Testis (tissue), 3 donors: ENCODE results near the gene NUMB. TPM values are rescaled to one million over a fixed set of nuclear protein-coding genes. Genes with fewer than 3 reads are reported as not detected.

ENCODE experiments used
- DNase-seq: peaks from one replicate; pipeline ENCODE4 v3.0.0-alpha.2; 2019
- H3K27ac ChIP-seq, 2 donors: fragments of 200-600 bp; sonication (generic); one replicate each; pipeline ENCODE4 v1.5.1; 2019
- H3K27me3 ChIP-seq: fragments of 200-600 bp; sonication (generic); one replicate; pipeline ENCODE4 v1.5.1; 2019
- H3K36me3 ChIP-seq: fragments of 200-600 bp; sonication (generic); one replicate; pipeline ENCODE4 v1.5.1; 2017; ENCODE audit warnings: low read depth; ENCODE audit errors: missing control alignments
- H3K4me1 ChIP-seq: fragments of 200-600 bp; sonication (generic); one replicate; pipeline ENCODE4 v1.5.1; 2019
- H3K4me3 ChIP-seq, 2 donors: fragments of 200-600 bp; sonication (generic); one replicate each; pipeline ENCODE4 v1.5.1; 2017 to 2019
- H3K9me3 ChIP-seq: fragments of 200-600 bp; sonication (generic); one replicate; pipeline ENCODE4 v1.5.1; 2017
- POLR2A ChIP-seq: fragments of 450-650 bp; IDR thresholded peaks from one replicate; pipeline ENCODE4 v1.6.1; 2017; ENCODE audit warnings: antibody characterized with exemption, mild to moderate bottlenecking, moderate library complexity
- WGBS, 2 donors: methylation state at CpG; one replicate each; pipeline ENCODE4 v1.1.5; 2018; 5-methylcytosine and 5-hydroxymethylcytosine counted together
- intact Hi-C: fragments of 100-400 bp; cut with DNase I; formaldehyde crosslinking; loops from one replicate; pipeline ENCODE4 v1.15.1; 2023; ENCODE audit warnings: low total_unique reads
- polyA plus RNA-seq: library from polyadenylated mRNA; stranded (reverse); fragments of 350-450 nt; fragmentation: Illumina TruSeq; extraction: RNeasy Lipid Tissue Mini Kit (QIAGEN cat#74804); gene quantifications from one replicate; pipeline ENCODE4 v1.2.3, GENCODE V29; 2014; ENCODE audit warnings: low read depth, low replicate concordance; ENCODE audit not compliant: insufficient read depth
- total RNA-seq, 2 donors: library from RNA; depleted of rRNA; stranded (reverse); fragments of >200 nt; gene quantifications; one replicate each; pipeline ENCODE4 v1.2.3, GENCODE V29; 2016
- TF ChIP-seq, protein P1 (sequence below), 3 experiments: fragments of 450-650 bp in 2 of 3; fragments of 200-600 bp in 1 of 3; sonication (generic) in 1 of 3; IDR thresholded peaks; one replicate each; pipeline ENCODE4 v1.5.1; 2016 to 2019; ENCODE audit warnings: antibody characterized with exemption in 3 of 3, mild to moderate bottlenecking in 2 of 3, moderate library complexity in 1 of 3

Gene NUMB
- total and polyA plus RNA-seq, 3 donors from 2014 or later: 60.3 to 78.7 (median 69.7) TPM

DNA sequence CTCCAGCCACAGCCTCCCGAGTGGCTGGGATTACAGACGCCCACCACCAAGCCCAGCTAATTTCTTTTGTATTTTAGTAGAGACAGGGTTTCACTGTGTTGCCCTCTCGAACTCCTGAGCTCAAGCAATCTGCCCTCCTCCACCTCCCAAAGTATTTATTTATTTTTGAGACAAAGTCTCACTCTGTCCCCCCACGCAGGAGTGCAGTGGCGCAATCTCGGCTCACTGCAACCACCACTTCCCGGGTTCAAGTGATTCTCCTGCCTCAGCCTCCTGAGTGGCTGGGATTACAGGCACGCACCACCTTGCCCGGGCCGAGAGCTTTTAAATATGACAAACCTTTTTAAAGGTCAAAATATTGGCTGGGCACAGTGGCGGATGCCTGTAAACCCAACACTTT is 14.6 kb downstream of the NUMB start:
- H3K27me3 ChIP-seq: no peaks in the 10 kb centered on the region
- DNase-seq: no peak
- TF ChIP-seq, protein P1, sequence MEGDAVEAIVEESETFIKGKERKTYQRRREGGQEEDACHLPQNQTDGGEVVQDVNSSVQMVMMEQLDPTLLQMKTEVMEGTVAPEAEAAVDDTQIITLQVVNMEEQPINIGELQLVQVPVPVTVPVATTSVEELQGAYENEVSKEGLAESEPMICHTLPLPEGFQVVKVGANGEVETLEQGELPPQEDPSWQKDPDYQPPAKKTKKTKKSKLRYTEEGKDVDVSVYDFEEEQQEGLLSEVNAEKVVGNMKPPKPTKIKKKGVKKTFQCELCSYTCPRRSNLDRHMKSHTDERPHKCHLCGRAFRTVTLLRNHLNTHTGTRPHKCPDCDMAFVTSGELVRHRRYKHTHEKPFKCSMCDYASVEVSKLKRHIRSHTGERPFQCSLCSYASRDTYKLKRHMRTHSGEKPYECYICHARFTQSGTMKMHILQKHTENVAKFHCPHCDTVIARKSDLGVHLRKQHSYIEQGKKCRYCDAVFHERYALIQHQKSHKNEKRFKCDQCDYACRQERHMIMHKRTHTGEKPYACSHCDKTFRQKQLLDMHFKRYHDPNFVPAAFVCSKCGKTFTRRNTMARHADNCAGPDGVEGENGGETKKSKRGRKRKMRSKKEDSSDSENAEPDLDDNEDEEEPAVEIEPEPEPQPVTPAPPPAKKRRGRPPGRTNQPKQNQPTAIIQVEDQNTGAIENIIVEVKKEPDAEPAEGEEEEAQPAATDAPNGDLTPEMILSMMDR (IDR thresholded peaks at IDR 0.05): no peak
- TF ChIP-seq POLR2A: no peak
- H3K36me3 ChIP-seq: no peaks in the 10 kb centered on the region
- no peak overlapping the region for H3K27ac ChIP-seq
- 72 to 85% methylated on average over 11 of the region's 11 CpGs for WGBS, 2 donors
- intact Hi-C loops: no loop called here
- peaks cover 4% of the 10 kb centered on the region for H3K4me1 ChIP-seq
- H3K4me3 ChIP-seq: no peak overlapping the region
- H3K9me3 ChIP-seq: no peaks in the 10 kb centered on the region

GRCh38 chr14:73441286-73441685 is 17.1 kb downstream of the NUMB start:
- Histone ChIP-seq H3K27me3 (no peaks in the 10 kb centered on the region), H3K4me1 (peaks cover 4% of the 10 kb centered on the region), H3K4me3 (no peak overlapping the region), H3K36me3 (no peaks in the 10 kb centered on the region), H3K27ac (no peak overlapping the region), H3K9me3 (no peaks in the 10 kb centered on the region)
- DNase-seq: no peak
- intact Hi-C loops: no loop called here
- TF ChIP-seq POLR2A: no peak
- TF ChIP-seq, protein P1 (IDR thresholded peaks at IDR 0.05): no peak
- 87 to 96% methylated on average over 7 of the region's 7 CpGs for WGBS, 2 donors

DNA sequence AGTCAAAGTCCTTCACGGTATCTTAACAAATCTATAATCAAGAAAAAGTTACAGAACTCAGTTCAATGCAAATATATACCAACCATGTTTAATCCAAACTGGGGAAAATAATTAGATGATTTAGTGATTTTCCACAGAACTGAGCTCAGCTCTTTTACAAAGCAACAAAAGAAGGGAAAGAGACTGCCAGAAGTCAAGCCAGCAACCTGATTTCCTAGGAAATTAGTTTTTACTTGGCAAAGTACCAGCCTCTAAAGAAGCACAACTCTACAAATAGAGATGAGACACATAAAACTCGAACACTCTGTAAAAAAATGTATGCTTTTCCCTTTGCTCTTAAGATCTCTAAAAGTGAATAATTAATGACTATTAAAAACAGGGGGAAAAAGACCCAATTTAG is 19.4 kb downstream of the NUMB start:
- 60 to 68% methylated on average over 2 of the region's 2 CpGs for WGBS, 2 donors
- DNase-seq: no peak
- peaks cover 4% of the 10 kb centered on the region for H3K4me1 ChIP-seq
- no peaks in the 10 kb centered on the region for H3K36me3 ChIP-seq
- H3K4me3 ChIP-seq: no peak overlapping the region
- no peaks in the 10 kb centered on the region for H3K27me3 ChIP-seq
- intact Hi-C loops: no loop called here
- TF ChIP-seq, protein P1 (IDR thresholded peaks at IDR 0.05): no peak
- no peak for TF ChIP-seq POLR2A
- no peaks in the 10 kb centered on the region for H3K9me3 ChIP-seq
- H3K27ac ChIP-seq: no peak overlapping the region

DNA sequence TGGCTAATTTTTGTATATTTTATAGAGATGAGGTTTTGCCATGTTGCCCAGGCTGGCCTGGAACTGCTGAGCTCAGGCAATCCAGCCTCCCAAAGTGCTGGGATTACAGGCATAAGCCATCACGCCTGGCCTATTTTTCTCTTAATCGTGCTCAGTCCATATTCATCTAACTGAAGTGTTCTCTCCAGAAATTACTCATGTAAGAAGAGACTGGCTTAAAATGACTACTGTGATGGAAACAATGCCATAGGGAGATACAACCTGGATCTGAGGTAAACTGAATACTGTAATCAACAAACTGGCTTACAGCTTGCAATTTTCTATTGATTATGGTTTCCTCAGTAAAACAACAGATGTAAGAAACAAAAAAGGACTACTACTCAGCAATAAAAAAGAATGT is 21.1 kb downstream of the NUMB start:
- H3K4me3 ChIP-seq: no peak overlapping the region
- 91 to 97% methylated on average over 2 of the region's 2 CpGs for WGBS, 2 donors
- DNase-seq: no peak
- TF ChIP-seq POLR2A: no peak
- TF ChIP-seq, protein P1 (IDR thresholded peaks at IDR 0.05): no peak
- H3K36me3 ChIP-seq: no peaks in the 10 kb centered on the region
- no peaks in the 10 kb centered on the region for H3K9me3 ChIP-seq
- H3K27ac ChIP-seq: no peak overlapping the region
- H3K27me3 ChIP-seq: no peaks in the 10 kb centered on the region
- H3K4me1 ChIP-seq: no peaks in the 10 kb centered on the region
- intact Hi-C loops: no loop called here

DNA sequence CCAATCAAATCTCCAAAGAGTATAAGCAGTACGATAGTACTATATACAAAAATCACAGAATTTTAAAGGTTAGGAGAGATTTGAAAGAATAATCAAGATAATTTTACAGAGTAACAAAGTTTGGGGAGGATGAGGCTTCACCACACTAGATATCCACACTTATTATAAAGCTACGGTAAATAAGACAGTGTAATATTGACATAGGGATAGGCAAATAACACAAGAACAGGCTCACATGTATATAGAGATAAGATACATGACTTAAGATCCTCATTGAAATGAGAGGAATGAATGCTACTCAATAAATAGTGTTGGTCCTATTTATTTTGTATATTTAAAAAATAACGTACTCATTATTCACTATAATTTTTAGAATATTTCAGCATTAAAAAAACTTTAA is 26.2 kb downstream of the NUMB start:
- Histone ChIP-seq H3K36me3 (no peaks in the 10 kb centered on the region), H3K27ac (no peak overlapping the region), H3K9me3 (no peaks in the 10 kb centered on the region), H3K27me3 (no peaks in the 10 kb centered on the region), H3K4me3 (no peak overlapping the region), H3K4me1 (no peaks in the 10 kb centered on the region)
- intact Hi-C loops: no loop called here
- 71 to 87% methylated on average over 3 of the region's 3 CpGs for WGBS, 2 donors
- no peak for TF ChIP-seq POLR2A
- TF ChIP-seq, protein P1 (IDR thresholded peaks at IDR 0.05): no peak
- no peak for DNase-seq
